Panc1 (cell line): ENCODE measurements around the gene CEP41. TPM values are rescaled to one million over a fixed set of nuclear protein-coding genes. Genes with fewer than 3 reads are reported as not detected.

ENCODE experiments used
- ATAC-seq: fragments of 200-7000 bp; cut with Tn5 transposase; 2 replicates; pipeline ENCODE4 v1.9.1; 2020; ENCODE audit warnings: mild to moderate bottlenecking, moderate library complexity
- BruUV-seq: library from RNA; stranded (reverse); fragments of 400-500 nt; replicated peaks from 2 replicates; lab custom pipeline; 2021; lab: Mats Ljungman, UMichigan
- CTCF ChIA-PET: fragments of 300-600 bp; sonication (Branson Sonifier 250); formaldehyde crosslinking; loops from one replicate; lab custom pipeline; 2022; ENCODE audit warnings: antibody characterized with exemption; lab: Charles Lee
- POLR2A ChIA-PET: fragments of 300-600 bp; sonication (Branson Sonifier 250); formaldehyde crosslinking; loops from one replicate; lab custom pipeline; 2022; ENCODE audit warnings: antibody characterized with exemption; lab: Charles Lee
- DNase-seq: peaks from one replicate; pipeline ENCODE4 v3.0.0-alpha.2; 2010; ENCODE audit warnings: low read depth, low spot score
- H3K27ac ChIP-seq: 2 replicates; pipeline ENCODE4 v1.5.1; 2011; ENCODE audit warnings: mild to moderate bottlenecking, low read length, inconsistent platforms
- H3K27me3 ChIP-seq: fragments of 200-500 bp; sonication (Bioruptor generic); 2 replicates; pipeline ENCODE4 v1.6.0; 2014; ENCODE audit warnings: low read length, inconsistent platforms; ENCODE audit not compliant: control insufficient read depth, insufficient read depth
- H3K36me3 ChIP-seq: fragments of 200-500 bp; sonication (Bioruptor generic); 2 replicates; pipeline ENCODE4 v1.5.1; 2014; ENCODE audit warnings: inconsistent platforms, mild to moderate bottlenecking, low read length, moderate library complexity; ENCODE audit not compliant: control insufficient read depth, insufficient read depth
- H3K4me1 ChIP-seq: 2 replicates; pipeline ENCODE4 v1.5.1; 2011; ENCODE audit warnings: inconsistent platforms, mild to moderate bottlenecking, low read length, moderate library complexity; ENCODE audit not compliant: control insufficient read depth, insufficient read depth
- H3K4me3 ChIP-seq, 2 experiments: 2 replicates each; pipeline ENCODE4 v1.5.1; 2011 to 2012; ENCODE audit warnings: low read depth in 2 of 2, low read length in 2 of 2, mild to moderate bottlenecking in 2 of 2, inconsistent platforms in 1 of 2, moderate library complexity in 1 of 2
- H3K9me3 ChIP-seq: fragments of 200-500 bp; sonication (Bioruptor generic); 2 replicates; pipeline ENCODE4 v1.5.1; 2014; ENCODE audit warnings: low read depth, mild to moderate bottlenecking, inconsistent platforms, low read length, moderate library complexity; ENCODE audit not compliant: control insufficient read depth, insufficient read depth
- CTCF ChIP-seq: fragments of 450-650 bp; IDR thresholded peaks from 2 replicates; pipeline ENCODE4 v1.5.1; 2017; ENCODE audit warnings: mild to moderate bottlenecking
- POLR2AphosphoS5 ChIP-seq: IDR thresholded peaks from 2 replicates; pipeline ENCODE4 v1.6.1; 2012; ENCODE audit warnings: mild to moderate bottlenecking, low read depth, low read length, moderate library complexity
- REST ChIP-seq, 2 experiments: IDR thresholded peaks; 2 replicates each; pipeline ENCODE4 v1.6.1; 2011 to 2012; ENCODE audit warnings: low read depth in 2 of 2, control low read depth in 1 of 2, low read length in 1 of 2, mild to moderate bottlenecking in 1 of 2, moderate library complexity in 1 of 2; ENCODE audit not compliant: insufficient read depth in 1 of 2
- SIN3A ChIP-seq: IDR thresholded peaks from 2 replicates; pipeline ENCODE4 v1.6.1; 2012; ENCODE audit warnings: low read depth, mild to moderate bottlenecking, low read length, moderate library complexity, borderline replicate concordance; ENCODE audit not compliant: insufficient read depth
- TCF7L2 ChIP-seq: IDR thresholded peaks from 2 replicates; pipeline ENCODE4 v1.6.1; 2011; ENCODE audit warnings: mild to moderate bottlenecking, low read depth, low read length, inconsistent platforms
- in situ Hi-C: cut with HindIII; loops from 2 replicates; pipeline ENCODE4 v1.10.0; 2016; ENCODE audit warnings: low sequenced_read_pairs, low pct_unique_long_range_greater_than_20kb
- intact Hi-C: fragments of 100-400 bp; cut with micrococcal nuclease; formaldehyde crosslinking; loops from one replicate; pipeline ENCODE4 v1.10.0; 2022; ENCODE audit not compliant: unreplicated experiment
- total RNA-seq: library from RNA; stranded (reverse); gene quantifications from one replicate; pipeline ENCODE4 v1.2.1, GENCODE V29; 2021; ENCODE audit not compliant: unreplicated experiment

CEP41 gene
- total RNA-seq, 1 experiment from 2014 or later, result 13.2 TPM

GRCh38 chr7:130426564-130426963 is 14.3 kb downstream of the CEP41 start:
- ChIA-PET CTCF (no interaction called here), POLR2A (no interaction called here)
- Histone ChIP-seq H3K27me3 (no peaks in the 10 kb centered on the region), H3K27ac (no peak overlapping the region), H3K9me3 (no peaks in the 10 kb centered on the region), H3K4me3 (no peak overlapping the region), H3K36me3 (no peaks in the 10 kb centered on the region), H3K4me1 (no peaks in the 10 kb centered on the region)
- ATAC-seq (no peak), DNase-seq (no peak)
- TF ChIP-seq TCF7L2, result no peak
- TF ChIP-seq POLR2AphosphoS5, result no peak
- no peak for TF ChIP-seq CTCF
- TF ChIP-seq REST (IDR thresholded peaks at IDR 0.05; ENCODE audit: insufficient read depth in 1 of 2, low read depth in 2 of 2, low read length in 1 of 2), result no peak
- TF ChIP-seq SIN3A, result no peak
- BruUV-seq, result no TSS peak
- intact Hi-C loops (no loop called here), in situ Hi-C loops (no loop called here)

GRCh38 chr7:130425796-130426195 is 15.0 kb downstream of the CEP41 start:
- ATAC-seq, result no peak
- in situ Hi-C loops, result no loop called here
- CTCF ChIA-PET, result no interaction called here

More at GRCh38 chr7:130425796-130426195, 15.0 kb downstream of the CEP41 start:
- TF ChIP-seq TCF7L2 (no peak), SIN3A (no peak), POLR2AphosphoS5 (no peak), REST (IDR thresholded peaks at IDR 0.05; ENCODE audit: insufficient read depth in 1 of 2, low read depth in 2 of 2, low read length in 1 of 2) (no peak)
- H3K27me3 ChIP-seq, result no peaks in the 10 kb centered on the region
- no peaks in the 10 kb centered on the region for H3K36me3 ChIP-seq
- POLR2A ChIA-PET, result no interaction called here
- intact Hi-C loops, result no loop called here
- no TSS peak for BruUV-seq
- H3K27ac ChIP-seq, result no peak overlapping the region
- no peak for DNase-seq
- no peaks in the 10 kb centered on the region for H3K9me3 ChIP-seq
- no peaks in the 10 kb centered on the region for H3K4me1 ChIP-seq
- H3K4me3 ChIP-seq, result no peak overlapping the region
